Measurements from ENCODE around the gene GALNT7. TPM values are rescaled to one million over a fixed set of nuclear protein-coding genes. Genes with fewer than 3 reads are reported as not detected.

The GALNT7 gene
- total RNA-seq, 4 donors from 2014 or later, result 8.7 to 22.4 (median 9.7) TPM

GRCh38 chr4:173252024-173252935 lies 83.7 kb downstream of the GALNT7 start:
- Histone ChIP-seq H3K9me3 (no peaks in the 10 kb centered on the region), H3K4me3 (no peak overlapping the region), H3K27ac (peak overlapping the region in 1 of 4 donors; percentile 11), H3K27me3 (no peaks in the 10 kb centered on the region), H3K4me1 (peaks cover 0 to 11% (median 3%) of the 10 kb centered on the region in 4 donors), H3K36me3 (no peaks in the 10 kb centered on the region)
- DNase-seq (ENCODE audit: low spot score in 2 of 2), result peak; percentile 55 to 70
- 47 to 48% methylated on average over 6 of the region's 6 CpGs for WGBS, 2 donors
- TF ChIP-seq POLR2A (IDR thresholded peaks at IDR 0.05) (no peak), CTCF (IDR thresholded peaks at IDR 0.05) (no peak), EP300 (IDR thresholded peaks at IDR 0.05) (peak in 1 of 2 donors; percentile 81)

GRCh38 chr4:173253561-173253960 lies 85.0 kb downstream of the GALNT7 start:
- no peak overlapping the region for H3K4me3 ChIP-seq
- DNase-seq (ENCODE audit: low spot score in 2 of 2), result no peak
- H3K9me3 ChIP-seq, result no peaks in the 10 kb centered on the region
- no peaks in the 10 kb centered on the region for H3K36me3 ChIP-seq
- H3K4me1 ChIP-seq, result peaks cover 0 to 11% (median 3%) of the 10 kb centered on the region in 4 donors
- TF ChIP-seq EP300 (IDR thresholded peaks at IDR 0.05) (no peak), POLR2A (IDR thresholded peaks at IDR 0.05) (no peak), CTCF (IDR thresholded peaks at IDR 0.05) (no peak)
- WGBS, 2 donors, result 91 to 92% methylated on average over 2 of the region's 2 CpGs
- no peak overlapping the region for H3K27ac ChIP-seq
- no peaks in the 10 kb centered on the region for H3K27me3 ChIP-seq

- Histone ChIP-seq H3K36me3 (no peaks in the 10 kb centered on the region), H3K9me3 (no peaks in the 10 kb centered on the region), H3K4me1 (peaks cover 0 to 11% (median 3%) of the 10 kb centered on the region in 4 donors), H3K27me3 (no peaks in the 10 kb centered on the region), H3K4me3 (no peak overlapping the region), H3K27ac (no peak overlapping the region)
- TF ChIP-seq EP300 (IDR thresholded peaks at IDR 0.05), result no peak
- no peak for TF ChIP-seq CTCF (IDR thresholded peaks at IDR 0.05)
- TF ChIP-seq POLR2A (IDR thresholded peaks at IDR 0.05), result no peak
- DNase-seq (ENCODE audit: low spot score in 2 of 2), result no peak
Measured at GRCh38 chr4:173254646-173255045, 86.0 kb downstream of the GALNT7 start.

GRCh38 chr4:173256825-173257224 lies 88.2 kb downstream of the GALNT7 start:
- Histone ChIP-seq H3K4me1 (peaks cover 0 to 5% (median 2%) of the 10 kb centered on the region in 4 donors), H3K9me3 (no peaks in the 10 kb centered on the region), H3K27ac (no peak overlapping the region), H3K27me3 (no peaks in the 10 kb centered on the region), H3K4me3 (no peak overlapping the region), H3K36me3 (no peaks in the 10 kb centered on the region)
- TF ChIP-seq CTCF (IDR thresholded peaks at IDR 0.05) (no peak), POLR2A (IDR thresholded peaks at IDR 0.05) (no peak), EP300 (IDR thresholded peaks at IDR 0.05) (no peak)
- no peak for DNase-seq (ENCODE audit: low spot score in 2 of 2)
- 81 to 87% methylated on average over 3 of the region's 3 CpGs for WGBS, 2 donors

All from tibial nerve (tissue), 4 donors.